Activated CD4-positive, alpha-beta T cell treated with anti-CD3 and anti-CD28 coated beads, Interleukin-2, Interleukin-4, amounts not matched to agents 100 ng/mL and 50 ng/mL, durations not matched to agents 16 hours and 8 hours (primary cell): ENCODE results near the gene ITIH2.
"Not testable (repeated sequence)": the region's sequence is repeated elsewhere in the genome, so short reads cannot be mapped to it uniquely, and the experiment has no call there.

Experiments used
- DNase-seq: peaks from one replicate; pipeline ENCODE4 v3.0.0-alpha.2; 2020; ENCODE audit warnings: low spot score

ITIH2 gene

DNA sequence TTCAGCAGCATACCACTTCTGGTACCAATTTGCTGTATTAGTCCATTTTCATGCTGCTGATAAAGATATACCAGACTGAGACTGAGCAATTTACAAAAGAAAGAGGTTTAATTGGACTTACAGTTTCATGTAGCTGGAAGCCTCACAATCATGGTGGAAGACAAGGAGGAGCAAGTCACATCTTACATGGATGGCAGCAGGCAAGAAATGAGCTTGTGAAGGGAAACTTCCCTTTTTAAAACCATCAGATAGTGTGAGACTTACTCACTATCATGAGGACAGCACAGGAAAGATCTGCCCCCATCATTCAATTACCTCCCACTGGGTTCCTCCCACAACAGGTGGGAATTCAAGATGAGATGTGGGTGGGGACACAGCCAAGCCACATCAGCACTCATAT lies 9.9 kb upstream of the ITIH2 start:
- DNase-seq = not testable (repeated sequence)

DNA sequence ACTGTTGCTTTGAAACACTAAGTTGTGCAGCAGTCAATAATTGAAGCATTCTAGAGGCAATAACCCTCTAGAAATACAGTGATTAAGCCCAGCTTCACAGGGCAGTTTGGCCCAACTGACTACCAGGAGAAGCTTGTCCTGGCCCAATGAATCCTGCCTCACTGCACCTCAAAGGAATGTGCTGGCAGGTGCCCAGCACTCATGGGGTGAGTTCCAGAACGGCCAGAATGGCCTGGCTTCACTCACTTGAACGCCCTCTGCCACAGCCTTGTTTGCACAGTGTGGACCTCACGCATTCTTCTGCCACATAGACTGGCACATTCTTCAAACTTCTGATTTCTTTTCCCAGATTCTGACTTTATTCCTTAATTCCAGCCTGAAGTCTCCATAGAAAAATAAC lies 6.6 kb upstream of the ITIH2 start:
- no peak for DNase-seq

DNA sequence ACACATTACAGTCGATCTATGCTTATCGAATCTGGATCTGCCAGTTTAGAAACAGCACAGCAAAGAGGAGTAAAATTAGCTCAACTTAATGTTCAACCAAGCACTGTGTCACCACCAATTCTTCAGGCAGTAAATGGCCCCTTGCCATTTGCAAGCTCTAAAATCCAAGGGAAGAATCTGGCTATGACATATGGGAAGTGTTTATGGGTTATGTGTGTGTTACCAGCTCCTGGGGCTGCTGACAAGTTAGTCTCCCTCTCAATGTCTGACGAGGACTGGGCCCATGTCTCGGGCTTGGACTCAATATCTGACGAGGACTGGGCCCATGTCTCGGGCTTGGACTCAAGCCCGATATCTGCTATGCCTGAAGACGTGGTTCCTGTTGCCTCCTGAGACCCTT lies 5.7 kb upstream of the ITIH2 start:
- DNase-seq = no peak

DNA sequence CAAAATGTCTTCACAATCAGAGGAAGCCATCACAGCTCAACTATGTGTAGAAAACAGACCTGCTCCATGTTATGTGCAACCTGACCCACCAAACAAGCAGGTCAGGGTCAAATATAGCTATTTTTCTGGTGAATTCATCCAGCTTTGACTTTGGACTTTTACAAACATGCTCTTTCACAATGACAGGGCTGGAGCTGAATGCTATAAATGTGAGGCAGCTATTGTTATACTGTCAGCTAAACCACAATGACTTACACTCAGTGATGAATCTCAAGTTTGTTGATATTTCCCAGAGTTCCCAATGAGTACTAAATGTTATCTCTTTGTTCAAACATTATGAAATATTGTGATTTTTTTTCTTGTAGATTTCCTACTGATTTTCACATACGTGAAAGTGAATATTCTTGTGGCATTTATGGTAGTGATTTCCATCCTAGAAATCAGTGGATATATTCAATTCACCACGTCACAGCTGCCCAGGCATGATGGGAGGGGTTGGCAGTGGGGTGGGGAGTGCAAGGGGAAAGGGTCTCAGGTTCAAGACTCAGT lies 2.5 kb upstream of the ITIH2 start:
- DNase-seq = no peak

DNA sequence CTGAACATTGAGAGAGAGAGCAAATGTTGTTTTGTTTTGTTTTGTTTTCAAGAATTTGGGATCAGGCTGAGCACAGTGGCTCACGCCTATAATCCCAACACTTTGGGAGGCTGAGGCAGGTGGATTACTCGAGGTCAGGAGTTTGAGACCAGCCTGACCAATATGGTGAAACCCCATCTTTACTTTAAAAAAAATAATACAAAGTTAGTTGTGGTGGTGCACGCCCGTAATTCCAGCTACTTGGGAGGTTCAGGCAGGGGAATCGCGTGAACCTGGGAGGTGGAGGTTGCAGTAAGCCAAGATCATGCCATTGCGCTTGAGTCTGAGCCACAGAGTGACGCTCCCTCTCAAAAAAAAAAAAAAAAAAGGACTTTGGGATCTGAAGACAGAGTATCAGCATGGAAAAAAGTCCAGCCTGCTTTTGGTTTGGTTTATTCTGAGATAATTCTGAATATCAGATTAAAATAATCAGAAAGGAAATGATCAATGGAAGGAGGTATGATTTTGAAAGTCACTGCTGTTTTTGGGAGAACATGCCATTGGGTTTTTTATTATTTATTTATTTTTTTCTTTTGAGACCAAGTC lies 1.9 kb upstream of the ITIH2 start:
- DNase-seq = no peak

DNA sequence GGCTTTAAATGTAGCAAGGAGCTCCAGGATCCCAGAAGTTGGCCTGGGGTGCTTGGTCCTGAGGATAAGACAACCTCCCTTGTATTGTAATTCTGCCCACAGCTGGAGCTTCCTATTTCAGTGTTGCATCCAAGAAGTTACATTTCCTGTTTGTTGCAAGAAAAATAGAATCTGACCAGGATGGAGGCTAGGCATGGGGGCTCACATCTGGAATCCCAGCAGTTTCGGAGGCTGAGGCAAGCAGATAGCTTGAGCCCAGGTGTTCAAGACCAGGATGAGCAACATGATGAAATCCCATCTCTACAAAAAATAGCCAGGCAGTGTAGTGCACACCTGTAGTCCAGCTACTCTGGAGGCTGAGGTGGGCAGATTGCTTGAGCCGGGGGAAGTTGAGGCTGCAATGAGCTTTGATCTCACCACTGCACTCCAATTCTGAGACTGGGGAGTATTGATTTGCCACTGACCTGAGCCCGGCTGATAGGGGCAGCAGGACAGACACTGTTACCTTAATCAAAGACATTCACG lies 766 bp upstream of the ITIH2 start:
- no peak for DNase-seq

DNA sequence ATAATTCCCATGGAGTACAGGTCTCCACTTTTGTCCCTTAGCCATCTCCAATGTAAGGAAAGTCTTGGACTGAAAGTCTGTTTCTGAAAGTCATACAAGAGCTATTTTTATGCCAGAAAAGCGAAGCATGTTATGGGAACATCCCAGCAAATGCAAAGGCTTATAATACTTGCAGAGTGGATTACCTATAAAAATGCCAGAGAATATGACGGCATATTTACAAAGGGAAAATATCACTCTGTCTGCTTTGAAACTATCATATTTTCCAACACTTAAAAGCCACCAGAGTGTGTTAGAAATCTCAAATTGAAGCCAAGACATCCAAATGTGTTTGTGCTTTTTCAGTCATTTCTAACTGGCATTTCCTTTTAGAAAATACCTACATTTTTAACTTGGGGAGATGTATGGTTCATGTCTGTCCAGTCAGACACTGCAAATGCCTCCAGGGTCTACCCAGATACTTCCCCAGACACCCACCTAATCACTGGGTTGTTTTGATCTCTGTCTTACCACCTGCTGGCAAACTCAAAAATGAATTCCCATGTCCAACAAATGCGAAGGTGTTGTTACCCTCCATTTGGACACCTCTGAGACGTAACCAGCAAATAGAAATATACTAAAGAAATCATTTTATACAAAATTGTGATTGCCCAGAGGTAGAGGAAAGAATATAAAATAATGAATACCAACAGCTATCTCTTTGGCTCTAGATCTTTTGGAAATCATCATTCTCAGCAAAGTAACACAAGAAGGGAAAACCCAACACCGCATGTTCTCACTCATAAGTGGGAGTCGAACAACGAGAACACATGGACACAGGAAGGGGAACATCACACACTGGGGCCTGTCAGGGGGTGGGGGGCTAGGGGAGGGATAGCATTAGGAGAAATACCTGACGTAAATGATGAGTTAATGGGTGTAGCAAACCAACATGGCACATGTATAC lies 1.2 kb downstream of the ITIH2 start:
- no peak for DNase-seq

DNA sequence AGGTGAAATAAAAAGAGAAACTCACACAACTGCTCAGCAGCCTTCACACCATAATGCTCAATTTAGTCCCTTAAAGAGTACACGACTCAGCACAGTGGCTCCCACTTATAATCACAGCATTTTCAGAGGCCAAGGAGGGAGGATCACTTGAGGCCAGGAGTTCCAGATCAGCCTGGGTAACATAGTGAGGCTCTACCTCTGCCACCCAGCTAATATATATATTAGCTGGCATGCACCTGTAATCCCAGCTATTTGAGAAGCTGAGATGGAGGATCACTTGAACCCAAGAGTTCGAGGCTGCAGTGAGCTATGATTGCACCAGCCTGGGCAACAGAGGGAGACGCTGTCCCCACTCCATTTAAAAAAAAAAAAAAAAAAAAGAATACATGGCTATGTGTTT lies 2.2 kb downstream of the ITIH2 start:
- DNase-seq = no peak

DNA sequence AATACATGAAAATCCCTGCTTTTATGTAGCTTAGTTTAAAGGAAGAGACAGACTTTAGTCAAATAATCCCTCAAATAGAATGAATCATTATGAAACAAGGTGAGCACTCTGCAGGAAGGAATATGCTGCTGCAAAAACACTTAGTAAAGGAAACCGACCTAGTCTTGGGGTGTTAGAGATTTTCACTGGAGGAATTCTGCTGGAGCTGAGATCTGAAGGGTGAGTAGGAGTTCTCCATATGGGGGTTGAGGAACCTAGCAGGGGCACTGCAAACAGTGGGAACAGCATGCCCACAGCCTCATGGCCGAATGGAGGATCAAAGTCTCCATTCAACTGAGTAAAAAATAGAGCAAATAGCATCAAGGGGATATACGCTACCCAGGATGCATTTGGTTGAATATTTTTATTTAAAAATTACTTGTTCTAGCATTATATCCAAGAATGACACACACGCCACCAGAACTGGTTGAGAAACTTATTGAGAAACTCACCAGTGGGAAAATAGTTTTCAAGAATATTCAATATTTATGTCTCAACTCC lies 3.5 kb downstream of the ITIH2 start:
- DNase-seq = no peak

DNA sequence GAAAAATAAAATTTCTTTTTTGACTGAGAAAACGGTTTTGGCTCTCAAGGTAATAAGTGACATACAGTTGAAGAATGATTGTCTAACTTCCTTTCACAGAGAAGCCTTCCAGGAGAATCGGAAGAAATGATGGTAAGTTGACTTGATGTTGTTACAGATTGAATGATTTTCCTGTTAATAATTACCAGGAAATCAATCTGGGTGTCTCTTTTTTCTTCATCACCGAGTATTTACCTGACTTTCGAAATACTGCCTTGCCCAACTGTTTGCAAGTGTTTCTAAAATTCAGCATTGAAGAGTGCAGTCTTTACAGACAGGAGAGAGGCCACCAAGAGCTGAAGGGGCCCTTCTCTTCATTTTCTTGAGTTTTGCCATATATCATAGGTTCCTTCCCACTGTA lies 4.0 kb downstream of the ITIH2 start:
- no peak for DNase-seq

DNA sequence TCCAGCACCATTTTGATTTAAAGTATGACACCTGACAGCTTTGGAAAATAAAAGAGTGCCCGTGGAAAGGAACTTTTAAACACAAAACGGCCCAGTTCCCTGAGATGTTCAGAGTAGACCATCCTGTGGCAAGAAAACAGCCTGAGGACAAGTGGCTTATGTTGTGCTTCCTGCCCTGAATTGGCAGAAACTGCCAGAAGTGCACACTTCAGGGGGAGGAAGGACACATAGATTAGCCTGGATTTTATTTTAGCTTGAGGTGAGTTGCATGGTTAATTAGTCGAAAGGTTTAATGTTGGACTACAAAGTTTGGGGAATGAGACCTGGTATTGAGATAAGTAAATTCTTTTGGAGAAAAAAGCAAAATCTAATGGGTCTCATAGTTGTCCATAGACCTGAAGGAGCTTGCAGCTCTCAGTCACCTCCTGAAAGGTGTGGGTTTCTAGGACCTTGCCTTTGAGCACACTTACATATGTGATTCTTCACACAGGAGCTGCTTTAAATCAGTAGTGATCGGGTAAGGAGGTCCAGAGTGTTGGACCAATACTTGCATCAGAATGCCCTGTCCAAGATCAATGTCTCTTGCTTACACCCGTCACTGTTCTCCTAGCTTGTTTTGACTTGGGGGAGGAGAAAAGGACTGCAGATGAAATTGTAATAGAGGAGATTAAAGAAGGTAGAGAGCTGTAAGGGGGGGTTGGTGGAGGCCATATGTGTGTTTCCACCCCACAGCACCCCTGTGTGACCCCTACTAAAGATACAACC lies 4.9 kb downstream of the ITIH2 start:
- no peak for DNase-seq

DNA sequence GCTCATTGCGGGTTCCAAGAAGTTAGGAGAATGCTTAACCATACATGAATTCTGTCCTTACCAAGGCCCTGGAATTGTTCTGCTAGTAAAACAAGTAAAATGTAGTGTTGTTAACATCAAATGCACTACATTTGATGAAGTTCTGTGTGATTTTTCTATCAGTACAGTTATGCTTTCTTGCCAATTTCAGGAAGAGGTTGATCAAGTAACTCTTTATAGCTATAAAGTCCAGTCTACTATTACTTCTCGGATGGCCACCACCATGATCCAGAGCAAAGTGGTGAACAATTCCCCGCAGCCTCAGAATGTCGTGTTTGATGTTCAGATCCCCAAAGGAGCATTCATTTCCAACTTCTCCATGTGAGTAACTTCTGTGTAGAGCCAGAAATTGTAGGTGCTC lies 5.7 kb downstream of the ITIH2 start:
- no peak for DNase-seq

DNA sequence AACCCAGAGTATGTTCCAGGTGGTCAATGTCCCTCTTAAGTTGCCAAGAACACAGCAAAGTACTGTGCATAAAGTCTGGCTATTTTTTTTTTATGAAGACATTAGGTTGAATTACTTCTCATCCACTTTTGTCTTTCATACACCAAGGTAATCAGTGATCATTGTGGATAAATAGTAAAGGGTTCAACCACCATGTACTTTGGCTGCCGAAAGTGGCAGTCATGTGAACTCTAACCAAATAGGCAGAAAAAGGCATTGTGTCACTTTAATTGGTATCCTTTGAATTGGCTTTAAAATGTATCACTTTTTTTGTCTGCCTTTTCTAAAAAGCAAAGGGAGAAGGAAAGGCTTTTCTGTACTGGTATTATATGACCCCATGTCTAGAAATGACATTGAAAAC lies 7.3 kb downstream of the ITIH2 start:
- DNase-seq = no peak

DNA sequence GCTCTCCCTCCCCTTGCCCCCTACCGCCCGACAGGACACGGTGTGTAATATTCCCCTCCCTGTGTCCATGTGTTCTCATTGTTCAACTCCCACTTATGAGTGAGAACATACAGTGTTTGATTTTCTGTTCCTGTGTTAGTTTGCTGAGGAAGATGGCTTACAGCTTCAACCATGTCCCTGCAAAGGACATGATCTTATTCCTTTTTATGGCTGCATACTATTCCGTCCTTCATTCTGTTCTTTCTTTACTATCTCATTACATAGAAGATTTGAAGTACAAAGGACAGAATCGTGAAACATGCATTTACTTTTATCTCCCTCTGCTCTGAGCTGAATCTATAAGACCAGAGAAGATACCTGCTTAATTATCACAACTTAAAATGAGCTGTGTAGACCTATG lies 8.0 kb downstream of the ITIH2 start:
- not testable (repeated sequence) for DNase-seq

DNA sequence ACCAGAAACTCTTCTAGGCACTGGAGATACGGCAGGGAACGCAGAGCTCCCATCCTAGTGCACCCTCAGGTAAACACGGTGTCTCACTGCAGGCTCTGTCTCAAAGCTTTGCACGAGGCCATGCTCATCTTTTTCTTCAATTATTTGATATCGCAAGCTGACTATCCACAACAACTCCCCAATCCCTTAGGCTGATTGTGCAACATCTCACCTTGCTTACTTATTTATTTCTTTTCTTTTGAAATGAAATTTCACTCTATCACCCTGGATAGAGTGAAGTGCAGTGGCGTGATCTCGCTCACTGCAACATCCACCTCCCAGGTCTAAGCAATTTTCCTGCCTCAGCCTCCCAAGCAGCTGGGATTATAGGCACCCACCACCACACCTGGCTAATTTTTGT lies 12.4 kb downstream of the ITIH2 start:
- no peak for DNase-seq

DNA sequence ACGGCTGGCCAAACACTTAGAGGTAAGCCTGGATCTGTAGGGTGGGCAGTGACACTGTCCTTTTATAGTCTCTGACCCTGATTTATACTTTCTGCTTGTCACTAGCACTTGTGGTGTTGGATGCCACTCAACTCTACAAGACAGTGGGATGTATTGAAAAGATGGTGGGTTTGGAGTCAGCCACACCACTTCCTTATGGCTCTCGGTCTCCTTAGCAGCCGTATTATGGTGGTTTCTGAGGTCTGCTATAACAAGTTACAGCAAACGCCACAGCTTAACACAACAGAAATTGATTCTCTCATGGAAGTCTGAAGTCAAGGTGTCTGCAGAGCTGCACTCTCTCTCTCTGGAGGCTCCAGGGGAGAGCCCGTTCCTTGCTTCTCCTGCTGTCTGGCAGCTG lies 14.7 kb downstream of the ITIH2 start:
- DNase-seq = no peak

DNA sequence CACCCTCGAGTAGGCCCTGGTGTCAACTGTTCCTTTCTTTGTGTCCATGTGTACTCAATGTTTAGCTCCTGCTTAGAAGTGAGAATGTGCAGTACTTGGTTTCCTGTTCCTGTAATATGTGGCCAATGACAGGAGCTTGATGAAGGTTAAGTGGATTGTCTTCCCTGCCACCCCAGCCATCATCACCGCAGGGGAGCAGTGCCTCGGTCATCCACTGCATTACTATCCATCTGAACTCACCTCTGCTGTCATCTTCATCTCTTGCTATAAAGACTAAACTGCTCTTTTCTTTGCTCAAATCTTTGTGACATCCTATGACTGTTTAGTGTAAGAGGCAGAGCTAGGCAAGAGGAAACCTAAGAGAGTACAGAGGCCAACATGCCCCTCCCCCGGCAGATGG lies 15.6 kb downstream of the ITIH2 start:
- DNase-seq = no peak

DNA sequence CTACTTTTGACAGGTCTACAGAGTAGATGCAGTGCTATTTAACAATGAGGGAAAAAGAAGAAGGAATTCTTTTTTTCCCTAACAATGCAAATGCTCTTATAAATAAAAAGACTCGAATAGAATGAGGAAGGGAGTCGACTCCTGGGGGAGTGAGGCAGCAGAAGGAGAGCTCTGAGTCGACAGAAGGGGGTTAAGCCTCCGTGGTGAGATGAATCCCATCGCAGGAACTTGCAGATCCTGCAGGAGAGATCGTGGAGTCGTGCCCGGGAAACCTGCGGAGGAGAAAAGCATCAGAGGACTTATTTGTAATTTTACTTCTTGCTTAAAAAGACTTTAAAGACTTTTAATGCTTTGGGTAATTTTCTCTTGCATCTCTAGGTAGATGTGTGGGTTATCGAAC lies 17.4 kb downstream of the ITIH2 start:
- no peak for DNase-seq

DNA sequence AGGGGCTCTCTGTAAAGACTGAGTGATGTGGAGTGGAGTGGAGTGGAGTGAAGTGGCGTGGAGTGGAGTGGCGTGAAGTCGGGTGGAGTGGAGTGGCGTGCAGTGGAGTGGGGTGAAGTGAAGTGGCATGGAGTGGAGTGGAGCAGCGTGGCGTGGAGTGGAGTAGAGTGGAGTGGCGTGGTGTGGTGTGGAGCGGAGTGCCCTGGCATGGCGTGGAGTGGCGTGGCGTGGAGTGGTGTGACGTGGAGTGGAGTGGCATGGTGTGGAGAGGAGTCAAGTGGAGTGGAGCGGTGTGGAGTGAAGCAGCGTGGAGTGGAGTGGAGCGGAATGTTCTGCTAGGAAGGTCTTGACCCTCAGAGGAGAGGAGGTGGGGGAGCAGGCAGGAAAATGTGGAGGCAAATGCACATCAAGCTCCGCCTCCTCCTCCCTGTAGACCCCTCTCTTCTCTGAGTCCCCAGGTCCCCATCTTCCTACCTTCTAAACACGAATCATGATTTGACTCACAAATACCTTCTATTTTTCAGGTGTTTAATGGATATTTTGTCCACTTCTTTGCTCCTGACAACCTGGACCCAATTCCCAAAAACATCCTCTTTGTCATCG lies 19.9 kb downstream of the ITIH2 start:
- no peak for DNase-seq

DNA sequence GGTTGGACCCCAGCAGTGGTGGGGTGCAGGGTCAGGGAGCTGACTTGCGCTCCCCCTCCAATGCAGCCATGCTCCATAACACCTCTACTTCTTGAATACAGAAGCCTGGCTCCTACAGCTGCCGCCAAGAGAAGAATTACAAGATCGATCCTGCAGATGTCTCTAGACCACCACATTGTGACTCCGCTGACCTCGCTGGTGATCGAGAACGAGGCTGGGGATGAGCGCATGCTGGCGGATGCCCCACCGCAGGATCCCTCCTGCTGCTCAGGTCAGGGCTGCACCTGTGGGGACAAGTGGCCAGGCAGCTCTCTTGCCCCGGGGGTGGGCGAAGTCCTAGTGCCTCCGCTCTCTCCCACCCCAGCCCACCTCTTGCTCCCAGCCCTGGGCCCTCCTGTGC lies 31.7 kb downstream of the ITIH2 start:
- no peak for DNase-seq

DNA sequence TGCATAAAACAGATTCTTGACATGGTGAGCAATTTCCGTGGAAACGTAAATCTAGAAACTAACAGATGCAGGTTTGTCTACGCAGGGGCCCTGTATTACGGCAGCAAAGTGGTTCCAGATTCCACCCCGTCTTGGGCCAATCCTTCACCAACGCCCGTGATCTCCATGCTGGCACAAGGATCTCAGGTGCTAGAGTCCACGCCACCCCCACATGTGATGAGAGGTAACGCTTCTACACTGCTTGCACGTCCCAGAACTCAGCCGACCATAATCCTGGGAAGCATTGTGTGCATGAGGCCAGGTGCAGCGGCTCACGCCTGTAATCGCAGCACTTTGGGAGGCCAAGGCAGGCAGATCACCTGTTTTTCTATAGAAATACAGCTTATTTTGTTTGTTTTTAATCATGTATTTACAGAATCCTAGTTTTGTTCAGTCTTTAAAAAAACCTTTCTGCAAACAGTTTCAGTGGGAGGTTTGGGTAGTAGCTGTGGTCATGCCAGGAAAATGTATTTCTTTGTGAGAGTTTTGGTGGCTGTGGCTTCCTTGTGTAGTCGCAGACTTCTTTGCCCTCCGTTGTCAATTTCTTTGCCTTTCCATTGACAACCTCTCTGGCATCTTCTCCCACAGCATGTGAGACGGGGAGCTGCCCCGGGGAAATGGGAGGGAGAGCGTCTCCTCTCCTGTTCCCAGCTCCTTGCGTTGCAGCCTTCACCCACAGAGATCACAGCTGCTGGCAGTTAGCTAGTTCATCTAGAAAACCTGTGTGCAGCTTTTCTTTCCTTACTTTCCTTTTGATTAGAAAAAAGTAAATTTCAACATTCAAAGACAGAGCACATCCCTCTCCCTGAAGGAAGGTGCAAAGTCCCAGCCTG lies 35.7 kb downstream of the ITIH2 start:
- no peak for DNase-seq
